Sigmoid colon (tissue), 3 donors: ENCODE results near the gene RSPRY1.

Experiments used
- POLR2A ChIP-seq, 2 donors: fragments of 450-650 bp; IDR thresholded peaks; one replicate each; pipeline ENCODE4 v1.6.1; 2016; ENCODE audit warnings: antibody characterized with exemption in 2 of 2, mild to moderate bottlenecking in 2 of 2, moderate library complexity in 2 of 2
- TF ChIP-seq, protein P1 (sequence below), 4 experiments: fragments of 450-650 bp in 3 of 4; fragments of 200-600 bp in 1 of 4; IDR thresholded peaks; one replicate each; pipeline ENCODE4 v1.5.1; 2016 to 2019; ENCODE audit warnings: antibody characterized with exemption in 4 of 4, mild to moderate bottlenecking in 3 of 4, moderate library complexity in 2 of 4

DNA sequence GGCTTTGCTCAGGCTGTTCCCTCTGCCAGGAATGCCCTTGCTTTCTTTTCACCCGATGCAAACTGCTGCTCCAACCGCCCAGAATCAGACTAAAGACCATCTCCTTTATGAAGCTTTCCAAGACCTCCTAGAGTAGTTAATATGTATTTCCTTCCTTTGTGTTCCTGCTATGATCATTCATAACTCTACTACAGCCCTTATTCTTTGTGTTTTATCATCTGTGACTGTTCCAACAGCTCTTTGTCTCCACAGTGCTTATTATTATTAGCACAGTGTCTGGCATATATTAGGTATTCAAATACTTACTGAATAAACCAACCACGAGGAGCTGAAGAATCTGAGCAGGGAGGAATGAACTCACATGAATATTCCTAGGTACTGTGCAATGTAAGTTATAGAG lies 7.9 kb upstream of the RSPRY1 start:
- TF ChIP-seq, protein P1, sequence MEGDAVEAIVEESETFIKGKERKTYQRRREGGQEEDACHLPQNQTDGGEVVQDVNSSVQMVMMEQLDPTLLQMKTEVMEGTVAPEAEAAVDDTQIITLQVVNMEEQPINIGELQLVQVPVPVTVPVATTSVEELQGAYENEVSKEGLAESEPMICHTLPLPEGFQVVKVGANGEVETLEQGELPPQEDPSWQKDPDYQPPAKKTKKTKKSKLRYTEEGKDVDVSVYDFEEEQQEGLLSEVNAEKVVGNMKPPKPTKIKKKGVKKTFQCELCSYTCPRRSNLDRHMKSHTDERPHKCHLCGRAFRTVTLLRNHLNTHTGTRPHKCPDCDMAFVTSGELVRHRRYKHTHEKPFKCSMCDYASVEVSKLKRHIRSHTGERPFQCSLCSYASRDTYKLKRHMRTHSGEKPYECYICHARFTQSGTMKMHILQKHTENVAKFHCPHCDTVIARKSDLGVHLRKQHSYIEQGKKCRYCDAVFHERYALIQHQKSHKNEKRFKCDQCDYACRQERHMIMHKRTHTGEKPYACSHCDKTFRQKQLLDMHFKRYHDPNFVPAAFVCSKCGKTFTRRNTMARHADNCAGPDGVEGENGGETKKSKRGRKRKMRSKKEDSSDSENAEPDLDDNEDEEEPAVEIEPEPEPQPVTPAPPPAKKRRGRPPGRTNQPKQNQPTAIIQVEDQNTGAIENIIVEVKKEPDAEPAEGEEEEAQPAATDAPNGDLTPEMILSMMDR (IDR thresholded peaks at IDR 0.05) = no peak
- TF ChIP-seq POLR2A (IDR thresholded peaks at IDR 0.05) = no peak
